ENCODE results near the gene SYT15.
"Not testable (repeated sequence)": the region's sequence is repeated elsewhere in the genome, so short reads cannot be mapped to it uniquely, and the experiment has no call there.

GRCh38 chr10:46600516-46600915, 21.6 kb downstream of the SYT15 start:
- TF ChIP-seq CTCF (IDR thresholded peaks at IDR 0.05 in 2 of 3, conservative IDR thresholded peaks at IDR 0.05 in 1 of 3; ENCODE audit: control insufficient read depth in 2 of 3, extremely low read depth in 1 of 3, insufficient read depth in 1 of 3, low read depth in 3 of 3, low read length in 3 of 3); REST (IDR thresholded peaks at IDR 0.05; ENCODE audit: low read depth, low read length); YY1 (IDR thresholded peaks at IDR 0.05; ENCODE audit: low read depth, low read length); RBBP5 (conservative IDR thresholded peaks at IDR 0.05); CREB1 (IDR thresholded peaks at IDR 0.05; ENCODE audit: low read depth); NFYB (IDR thresholded peaks at IDR 0.05; ENCODE audit: insufficient read depth, low read depth, low read length); ATF3 (IDR thresholded peaks at IDR 0.05; ENCODE audit: borderline replicate concordance, extremely low read depth, low read depth, low read length); ATF7 (IDR thresholded peaks at IDR 0.05; ENCODE audit: low read depth): not testable (repeated sequence)
